Mesothelial cell of epicardium (in vitro differentiated cells): Measurements from ENCODE around the gene MS4A14. TPM values are rescaled to one million over a fixed set of nuclear protein-coding genes. Genes with fewer than 3 reads are reported as not detected.

Experiments
- DNase-seq, 2 experiments: peaks; one replicate each; pipeline ENCODE4 v3.0.0; 2021; ENCODE audit warnings: low spot score in 2 of 2; ENCODE audit not compliant: unreplicated experiment in 2 of 2
- H3K27ac Mint-ChIP-seq: 2 replicates; pipeline ENCODE4 v1.8.0; 2021; ENCODE audit warnings: mixed read lengths
- H3K27me3 Mint-ChIP-seq: 2 replicates; pipeline ENCODE4 v1.8.0; 2021; ENCODE audit warnings: low read depth, mixed read lengths
- H3K36me3 Mint-ChIP-seq: 2 replicates; pipeline ENCODE4 v1.8.0; 2021; ENCODE audit warnings: mixed read lengths
- H3K4me1 Mint-ChIP-seq: 2 replicates; pipeline ENCODE4 v1.8.0; 2021; ENCODE audit warnings: mixed read lengths
- H3K4me3 Mint-ChIP-seq: 2 replicates; pipeline ENCODE4 v1.8.0; 2021; ENCODE audit warnings: mild to moderate bottlenecking, moderate library complexity, mixed read lengths
- H3K9me3 Mint-ChIP-seq: 2 replicates; pipeline ENCODE4 v1.8.0; 2021; ENCODE audit warnings: mixed read lengths
- CTCF ChIP-seq: fragments of 200-600 bp; sonication (generic); IDR thresholded peaks from one replicate; pipeline ENCODE4 v1.5.0; 2021; ENCODE audit warnings: antibody characterized with exemption; ENCODE audit not compliant: unreplicated experiment
- total RNA-seq: library from RNA; stranded (reverse); gene quantifications from 3 replicates; pipeline ENCODE4 v1.2.1, GENCODE V29; 2021

MS4A14 gene
- total RNA-seq, 1 donor from 2014 or later = not detected

- Mint-ChIP-seq H3K9me3 (peaks cover 4% of the 10 kb centered on the region), H3K4me1 (no peaks in the 10 kb centered on the region), H3K4me3 (no peak overlapping the region), H3K27me3 (peaks cover 6% of the 10 kb centered on the region), H3K36me3 (no peaks in the 10 kb centered on the region), H3K27ac (no peak overlapping the region)
- no peak for TF ChIP-seq CTCF
- no peak for DNase-seq
These were observed 58.0 kb downstream of the MS4A14 start for GRCh38 chr11:60454212-60454611.

DNA sequence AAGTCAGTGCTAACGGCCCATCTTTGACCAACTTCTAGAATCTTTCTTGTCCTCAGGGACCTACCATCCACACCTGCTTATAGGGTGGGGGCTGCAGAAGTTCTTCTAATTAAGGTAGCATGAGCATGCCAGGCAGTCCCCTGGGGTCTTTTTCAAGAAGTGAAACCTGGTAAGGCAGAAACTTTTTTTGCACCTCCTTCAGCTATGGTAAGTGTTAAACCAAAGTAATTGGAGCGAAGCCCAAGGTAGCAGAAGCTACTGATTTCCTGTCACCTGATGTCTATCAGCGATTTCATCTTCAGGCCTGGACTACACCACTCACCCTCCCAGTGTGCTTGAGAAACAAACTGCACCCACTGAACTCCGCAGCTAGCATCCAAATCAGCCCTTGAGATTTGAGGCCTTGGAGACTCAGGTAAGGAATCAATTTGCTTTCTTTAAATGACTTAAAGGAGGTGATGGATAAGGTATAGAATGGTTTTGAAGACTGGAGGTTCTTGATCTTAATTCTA lies 59.3 kb downstream of the MS4A14 start, which contains the start of gene MS4A1:
MS4A1 (plus strand) TSS at position 317 of the 512 bp plus-strand sequence. CDS start 6,528 bp downstream, outside the sequence.
- H3K4me1 Mint-ChIP-seq = no peaks in the 10 kb centered on the region
- H3K27me3 Mint-ChIP-seq = peaks cover 6% of the 10 kb centered on the region

DNA sequence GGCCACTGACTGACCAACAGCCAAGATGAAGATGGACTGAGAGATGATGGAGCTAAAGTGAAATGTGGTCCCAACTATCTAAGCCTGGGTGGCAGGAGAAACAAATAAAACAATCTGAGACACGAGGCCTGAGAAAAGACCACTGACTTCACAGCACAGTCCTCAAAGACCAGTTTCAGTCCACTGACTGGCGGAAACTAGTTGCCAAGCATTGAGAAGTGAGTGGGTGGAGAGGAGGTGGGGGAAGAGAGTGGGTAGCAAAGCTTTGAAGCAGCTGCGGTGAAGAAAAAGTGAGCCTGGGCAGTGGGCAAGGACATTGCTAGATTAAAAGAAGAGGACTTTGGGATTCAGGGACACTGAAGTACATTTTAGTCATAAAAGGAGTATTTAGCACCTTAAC lies 61.3 kb downstream of the MS4A14 start:
- TF ChIP-seq CTCF = no peak
- H3K36me3 Mint-ChIP-seq = no peaks in the 10 kb centered on the region
- no peaks in the 10 kb centered on the region for H3K4me1 Mint-ChIP-seq
- peaks cover 6% of the 10 kb centered on the region for H3K27me3 Mint-ChIP-seq
- H3K27ac Mint-ChIP-seq = no peak overlapping the region
- no peaks in the 10 kb centered on the region for H3K9me3 Mint-ChIP-seq
- H3K4me3 Mint-ChIP-seq = no peak overlapping the region
- DNase-seq = no peak

More for the DNA sequence above, 59.3 kb downstream of the MS4A14 start, which contains the start of gene MS4A1:
- no peak for DNase-seq
- Mint-ChIP-seq H3K9me3 (no peaks in the 10 kb centered on the region), H3K27ac (no peak within 1 kb of the TSS), H3K4me3 (no peak within 1 kb of the TSS), H3K36me3 (no peaks in the 10 kb centered on the region)
- no peak for TF ChIP-seq CTCF

GRCh38 chr11:60459345-60459744 lies 63.1 kb downstream of the MS4A14 start:
- TF ChIP-seq CTCF = no peak
- H3K27me3 Mint-ChIP-seq = peaks cover 10% of the 10 kb centered on the region
- no peak overlapping the region for H3K27ac Mint-ChIP-seq
- no peak overlapping the region for H3K4me3 Mint-ChIP-seq
- H3K9me3 Mint-ChIP-seq = no peaks in the 10 kb centered on the region
- no peak for DNase-seq
- no peaks in the 10 kb centered on the region for H3K4me1 Mint-ChIP-seq
- no peaks in the 10 kb centered on the region for H3K36me3 Mint-ChIP-seq

Other genes with a start within 250 kb of the MS4A14 start
- gene MS4A6A, start 213.4 kb upstream of the MS4A14 start, total RNA-seq = not detected in 3 replicates
- 0.31 to 0.61 TPM in 2 of 3 replicates, not detected in the other for gene MS4A4E, start 153.3 kb upstream of the MS4A14 start, total RNA-seq
- not detected in 3 replicates for gene MS4A4A, start 115.8 kb upstream of the MS4A14 start, total RNA-seq
- not detected in 3 replicates for gene MS4A6E, start 69.2 kb upstream of the MS4A14 start, total RNA-seq
- gene MS4A7, start 17.9 kb upstream of the MS4A14 start, total RNA-seq = not detected in 3 replicates
- gene MS4A5, start 33.1 kb downstream of the MS4A14 start, total RNA-seq = not detected in 3 replicates
- gene MS4A1, start 59.4 kb downstream of the MS4A14 start, total RNA-seq = not detected in 3 replicates
- not detected in 3 replicates for gene MS4A12, start 96.3 kb downstream of the MS4A14 start, total RNA-seq
- gene MS4A13, start 118.9 kb downstream of the MS4A14 start, total RNA-seq = not detected in 3 replicates